Right ventricle myocardium inferior (tissue), 1 donor: ENCODE results near the gene ALAS2. TPM values are rescaled to one million over a fixed set of nuclear protein-coding genes. Genes with fewer than 3 reads are reported as not detected.
"Not testable (repeated sequence)": the region's sequence is repeated elsewhere in the genome, so short reads cannot be mapped to it uniquely, and the experiment has no call there.

Source experiments
- ATAC-seq: fragments of 200-7000 bp; cut with Tn5 transposase; one replicate; pipeline ENCODE4 v1.9.1; 2020; ENCODE audit warnings: mild to moderate bottlenecking, moderate library complexity
- DNase-seq: peaks from one replicate; pipeline ENCODE4 v3.0.0; 2021; ENCODE audit errors: missing footprints
- intact Hi-C: fragments of 100-400 bp; cut with DNase I; formaldehyde crosslinking; loops from one replicate; pipeline ENCODE4 v1.11.0; 2022
- long read RNA-seq: library from polyadenylated mRNA; unstranded; transcript quantifications from one replicate; pipeline ENCODE4 v2.0.0, GENCODE V29; 2021
- total RNA-seq: library from RNA; stranded (reverse); fragmentation: NEBNext Ultra II Directional; extraction: Animal tissue kit (Norgen Biotek cat#: 25700); gene quantifications from one replicate; pipeline ENCODE4 v1.2.1, GENCODE V29; 2021
- donor health status: DM: no; HTN: yes; CAD: no; lungs with severe emphysema.

ALAS2 gene
- total RNA-seq: 0.68 TPM
- long read RNA-seq: 0 reads

- DNase-seq: no peak
- intact Hi-C loops: no loop called here
- ATAC-seq: no peak
Measured at GRCh38 chrX:55030271-55031205, at the start of gene ALAS2. ALAS2 (minus strand) TSS chrX:55030977; CDS start chrX:55026000, 4,977 bp downstream.

GRCh38 chrX:55074851-55075467, 44.2 kb upstream of the ALAS2 start, which contains the start of gene PAGE2B:
PAGE2B (plus strand) TSS chrX:55075030; CDS start chrX:55076042, 1,012 bp downstream.
- no peak for ATAC-seq
- no peak for DNase-seq
- intact Hi-C loops: no loop called here

- intact Hi-C loops: no loop called here
- DNase-seq (no peak), ATAC-seq (no peak)
Measured at GRCh38 chrX:55072286-55072685, 41.5 kb upstream of the ALAS2 start.

GRCh38 chrX:55067180-55067579, 36.4 kb upstream of the ALAS2 start:
- DNase-seq, ATAC-seq, intact Hi-C loops: not testable (repeated sequence)

GRCh38 chrX:55057675-55058249, 27.0 kb upstream of the ALAS2 start:
- intact Hi-C loops: loop anchor here (2.0 kb wide), 2 partner anchors 167 to 419 kb away; no protein-coding TSS in a partner anchor
- DNase-seq (no peak), ATAC-seq (no peak)

- ATAC-seq (no peak), DNase-seq (no peak)
- intact Hi-C loops: loop anchor here (2.0 kb wide), 2 partner anchors 166 to 418 kb away; no protein-coding TSS in a partner anchor
Measured at GRCh38 chrX:55056820-55057674, 26.3 kb upstream of the ALAS2 start.

GRCh38 chrX:55050599-55050998, 19.8 kb upstream of the ALAS2 start:
- intact Hi-C loops, DNase-seq, ATAC-seq: not testable (repeated sequence)

GRCh38 chrX:55041514-55041913, 10.7 kb upstream of the ALAS2 start:
- DNase-seq (no peak), ATAC-seq (no peak)
- intact Hi-C loops: no loop called here

- intact Hi-C loops: no loop called here
- ATAC-seq (no peak), DNase-seq (no peak)
Measured at GRCh38 chrX:55039471-55039870, 8.7 kb upstream of the ALAS2 start.

GRCh38 chrX:55033429-55033828, 2.7 kb upstream of the ALAS2 start:
- DNase-seq: no peak
- intact Hi-C loops: no loop called here
- no peak for ATAC-seq

GRCh38 chrX:55029291-55029690, 1.5 kb downstream of the ALAS2 start:
- DNase-seq (no peak), ATAC-seq (no peak)
- intact Hi-C loops: no loop called here

- DNase-seq (no peak), ATAC-seq (no peak)
- intact Hi-C loops: no loop called here
Measured at GRCh38 chrX:55028611-55029010, 2.2 kb downstream of the ALAS2 start.

- ATAC-seq (no peak), DNase-seq (no peak)
- intact Hi-C loops: no loop called here
Measured at GRCh38 chrX:55028040-55028439, 2.7 kb downstream of the ALAS2 start.

- no peak for DNase-seq
- intact Hi-C loops: no loop called here
- no peak for ATAC-seq
Measured at GRCh38 chrX:55026840-55027239, 3.9 kb downstream of the ALAS2 start.

- DNase-seq (no peak), ATAC-seq (no peak)
- intact Hi-C loops: no loop called here
Measured at GRCh38 chrX:55026143-55026542, 4.6 kb downstream of the ALAS2 start.

GRCh38 chrX:55014897-55015299, 15.9 kb downstream of the ALAS2 start:
- ATAC-seq (no peak), DNase-seq (no peak)
- intact Hi-C loops: no loop called here

GRCh38 chrX:55011294-55011693, 19.5 kb downstream of the ALAS2 start:
- no peak for ATAC-seq
- no peak for DNase-seq
- intact Hi-C loops: no loop called here

- ATAC-seq: peak; percentile 82
- no peak for DNase-seq
- intact Hi-C loops: loop anchor here (10.0 kb wide), 1 partner anchor 114 kb away; no protein-coding TSS in a partner anchor
Measured at GRCh38 chrX:55008571-55009358, 22.0 kb downstream of the ALAS2 start.
